ENCODE data around the gene VWC2L. TPM values are rescaled to one million over a fixed set of nuclear protein-coding genes. Genes with fewer than 3 reads are reported as not detected.

VWC2L gene
- total RNA-seq, 1 donor from 2014 or later = not detected

- H3K4me1 Mint-ChIP-seq (ENCODE audit: unreplicated experiment) = no peaks in the 10 kb centered on the region
- H3K9me3 Mint-ChIP-seq (ENCODE audit: unreplicated experiment) = no peaks in the 10 kb centered on the region
- no peak overlapping the region for H3K27ac Mint-ChIP-seq (ENCODE audit: unreplicated experiment)
- TF ChIP-seq, protein P1, sequence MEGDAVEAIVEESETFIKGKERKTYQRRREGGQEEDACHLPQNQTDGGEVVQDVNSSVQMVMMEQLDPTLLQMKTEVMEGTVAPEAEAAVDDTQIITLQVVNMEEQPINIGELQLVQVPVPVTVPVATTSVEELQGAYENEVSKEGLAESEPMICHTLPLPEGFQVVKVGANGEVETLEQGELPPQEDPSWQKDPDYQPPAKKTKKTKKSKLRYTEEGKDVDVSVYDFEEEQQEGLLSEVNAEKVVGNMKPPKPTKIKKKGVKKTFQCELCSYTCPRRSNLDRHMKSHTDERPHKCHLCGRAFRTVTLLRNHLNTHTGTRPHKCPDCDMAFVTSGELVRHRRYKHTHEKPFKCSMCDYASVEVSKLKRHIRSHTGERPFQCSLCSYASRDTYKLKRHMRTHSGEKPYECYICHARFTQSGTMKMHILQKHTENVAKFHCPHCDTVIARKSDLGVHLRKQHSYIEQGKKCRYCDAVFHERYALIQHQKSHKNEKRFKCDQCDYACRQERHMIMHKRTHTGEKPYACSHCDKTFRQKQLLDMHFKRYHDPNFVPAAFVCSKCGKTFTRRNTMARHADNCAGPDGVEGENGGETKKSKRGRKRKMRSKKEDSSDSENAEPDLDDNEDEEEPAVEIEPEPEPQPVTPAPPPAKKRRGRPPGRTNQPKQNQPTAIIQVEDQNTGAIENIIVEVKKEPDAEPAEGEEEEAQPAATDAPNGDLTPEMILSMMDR (IDR thresholded peaks at IDR 0.05; ENCODE audit: unreplicated experiment) = no peak
- H3K27me3 Mint-ChIP-seq (ENCODE audit: unreplicated experiment) = peaks cover 2% of the 10 kb centered on the region
- no peaks in the 10 kb centered on the region for H3K36me3 Mint-ChIP-seq (ENCODE audit: low read depth, unreplicated experiment)
- H3K4me3 Mint-ChIP-seq (ENCODE audit: unreplicated experiment) = no peak overlapping the region
- DNase-seq (ENCODE audit: low spot score) = no peak
These were observed 24.1 kb upstream of the VWC2L start for GRCh38 chr2:214386720-214387119.

DNA sequence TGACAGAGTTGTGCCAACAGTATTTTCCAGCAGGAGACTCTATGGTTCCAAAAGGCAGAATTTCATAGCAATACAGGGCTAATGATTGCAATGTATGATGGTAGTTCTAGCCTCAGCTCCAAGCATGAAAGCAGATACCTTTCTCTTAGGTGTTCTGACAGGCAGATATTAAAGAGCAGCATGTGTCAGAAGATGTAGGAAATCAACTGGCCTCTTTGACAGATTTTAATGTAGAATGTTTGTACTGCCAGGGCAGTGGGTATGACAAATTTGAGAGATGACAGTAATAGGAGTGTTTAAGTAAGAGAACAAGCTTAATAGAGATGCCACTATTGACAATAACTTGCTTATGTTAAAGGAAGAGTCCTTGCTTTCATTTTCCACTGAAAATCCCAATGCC is 21.5 kb upstream of the VWC2L start:
- no peaks in the 10 kb centered on the region for H3K36me3 Mint-ChIP-seq (ENCODE audit: low read depth, unreplicated experiment)
- H3K4me3 Mint-ChIP-seq (ENCODE audit: unreplicated experiment) = no peak overlapping the region
- TF ChIP-seq, protein P1 (IDR thresholded peaks at IDR 0.05; ENCODE audit: unreplicated experiment) = no peak
- H3K9me3 Mint-ChIP-seq (ENCODE audit: unreplicated experiment) = no peaks in the 10 kb centered on the region
- peaks cover 2% of the 10 kb centered on the region for H3K27me3 Mint-ChIP-seq (ENCODE audit: unreplicated experiment)
- no peaks in the 10 kb centered on the region for H3K4me1 Mint-ChIP-seq (ENCODE audit: unreplicated experiment)
- no peak for DNase-seq (ENCODE audit: low spot score)
- H3K27ac Mint-ChIP-seq (ENCODE audit: unreplicated experiment) = no peak overlapping the region

DNA sequence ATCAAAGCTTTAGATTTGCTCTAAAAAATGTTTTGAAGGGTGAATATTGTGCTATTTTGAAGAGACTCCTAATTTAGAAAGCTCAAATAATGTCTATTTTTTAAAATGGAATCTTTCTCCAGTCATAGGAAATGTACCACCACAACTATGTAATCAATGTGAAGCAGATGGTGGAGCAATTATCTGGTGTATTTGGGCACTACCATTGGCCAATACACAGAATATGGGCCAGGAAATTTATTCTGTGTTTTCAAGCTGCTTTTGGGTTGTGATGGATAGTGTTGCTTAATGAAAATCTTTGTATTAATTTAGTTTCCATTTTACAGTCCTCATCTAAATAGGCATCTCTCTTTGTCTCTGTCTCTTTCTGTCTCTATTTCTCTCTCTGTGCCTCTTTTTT is 17.1 kb upstream of the VWC2L start:
- Mint-ChIP-seq H3K36me3 (ENCODE audit: low read depth, unreplicated experiment) (no peaks in the 10 kb centered on the region), H3K4me3 (ENCODE audit: unreplicated experiment) (no peak overlapping the region), H3K9me3 (ENCODE audit: unreplicated experiment) (no peaks in the 10 kb centered on the region), H3K4me1 (ENCODE audit: unreplicated experiment) (no peaks in the 10 kb centered on the region), H3K27me3 (ENCODE audit: unreplicated experiment) (peaks cover 2% of the 10 kb centered on the region), H3K27ac (ENCODE audit: unreplicated experiment) (no peak overlapping the region)
- DNase-seq (ENCODE audit: low spot score) = no peak
- TF ChIP-seq, protein P1 (IDR thresholded peaks at IDR 0.05; ENCODE audit: unreplicated experiment) = no peak

DNA sequence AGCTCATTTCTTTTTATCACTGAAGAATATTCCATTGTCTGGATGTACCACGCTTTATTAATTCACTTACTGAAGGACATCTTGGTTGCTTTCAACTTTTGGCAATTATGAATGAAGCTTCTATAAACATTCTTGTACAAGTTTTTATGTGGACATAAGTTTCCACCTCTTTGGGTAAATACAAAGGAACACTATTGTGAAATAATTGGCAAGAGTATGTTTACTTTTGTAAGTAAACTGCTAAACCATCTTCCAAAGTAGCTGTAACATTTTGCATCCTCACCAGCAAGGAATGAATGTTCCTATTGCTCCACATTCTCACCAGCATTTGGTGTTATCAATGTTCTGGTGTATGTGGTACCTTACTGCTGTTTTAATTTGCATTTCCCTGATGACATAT is 15.8 kb upstream of the VWC2L start:
- no peak overlapping the region for H3K27ac Mint-ChIP-seq (ENCODE audit: unreplicated experiment)
- DNase-seq (ENCODE audit: low spot score) = no peak
- no peaks in the 10 kb centered on the region for H3K4me1 Mint-ChIP-seq (ENCODE audit: unreplicated experiment)
- H3K27me3 Mint-ChIP-seq (ENCODE audit: unreplicated experiment) = peaks cover 2% of the 10 kb centered on the region
- H3K9me3 Mint-ChIP-seq (ENCODE audit: unreplicated experiment) = no peaks in the 10 kb centered on the region
- no peaks in the 10 kb centered on the region for H3K36me3 Mint-ChIP-seq (ENCODE audit: low read depth, unreplicated experiment)
- H3K4me3 Mint-ChIP-seq (ENCODE audit: unreplicated experiment) = no peak overlapping the region
- TF ChIP-seq, protein P1 (IDR thresholded peaks at IDR 0.05; ENCODE audit: unreplicated experiment) = no peak

- TF ChIP-seq, protein P1 (IDR thresholded peaks at IDR 0.05; ENCODE audit: unreplicated experiment) = no peak
- no peaks in the 10 kb centered on the region for H3K36me3 Mint-ChIP-seq (ENCODE audit: low read depth, unreplicated experiment)
- H3K4me3 Mint-ChIP-seq (ENCODE audit: unreplicated experiment) = no peak overlapping the region
- H3K9me3 Mint-ChIP-seq (ENCODE audit: unreplicated experiment) = no peaks in the 10 kb centered on the region
- DNase-seq (ENCODE audit: low spot score) = no peak
- no peaks in the 10 kb centered on the region for H3K4me1 Mint-ChIP-seq (ENCODE audit: unreplicated experiment)
- no peaks in the 10 kb centered on the region for H3K27me3 Mint-ChIP-seq (ENCODE audit: unreplicated experiment)
- H3K27ac Mint-ChIP-seq (ENCODE audit: unreplicated experiment) = no peak overlapping the region
These were observed 9.3 kb upstream of the VWC2L start for GRCh38 chr2:214401580-214401979.
